LNCaP clone FGC (cell line): Measurements from ENCODE around the gene PLEKHA5.

Experiments
- DNase-seq: peaks from one replicate; pipeline ENCODE4 v3.0.0-alpha.2; 2011; ENCODE audit warnings: low read depth
- H3K4me3 ChIP-seq: 2 replicates; pipeline ENCODE4 v1.5.1; 2011; ENCODE audit warnings: mild to moderate bottlenecking, low read depth, low read length, control low read depth
- CTCF ChIP-seq: IDR thresholded peaks from 2 replicates; pipeline ENCODE4 v1.5.1; 2012; ENCODE audit warnings: mild to moderate bottlenecking; ENCODE audit not compliant: control insufficient read depth, insufficient read depth; ENCODE audit errors: extremely low read depth

The PLEKHA5 gene

GRCh38 chr12:19242581-19242980 lies 113.0 kb downstream of the PLEKHA5 start:
- DNase-seq: no peak
- no peak for TF ChIP-seq CTCF
- H3K4me3 ChIP-seq: no peak overlapping the region

GRCh38 chr12:19243551-19243950 lies 114.0 kb downstream of the PLEKHA5 start:
- no peak for TF ChIP-seq CTCF
- H3K4me3 ChIP-seq: no peak overlapping the region
- DNase-seq: no peak

GRCh38 chr12:19244312-19244711 lies 114.8 kb downstream of the PLEKHA5 start:
- no peak overlapping the region for H3K4me3 ChIP-seq
- no peak for TF ChIP-seq CTCF
- no peak for DNase-seq

- no peak for DNase-seq
- H3K4me3 ChIP-seq: no peak overlapping the region
- TF ChIP-seq CTCF: no peak
Observed at GRCh38 chr12:19245106-19245505, 115.6 kb downstream of the PLEKHA5 start.

GRCh38 chr12:19245666-19246065 lies 116.1 kb downstream of the PLEKHA5 start:
- H3K4me3 ChIP-seq: no peak overlapping the region
- no peak for DNase-seq
- no peak for TF ChIP-seq CTCF

- TF ChIP-seq CTCF: no peak
- no peak for DNase-seq
- H3K4me3 ChIP-seq: no peak overlapping the region
Observed at GRCh38 chr12:19246933-19247332, 117.4 kb downstream of the PLEKHA5 start.

GRCh38 chr12:19248929-19249602 lies 119.5 kb downstream of the PLEKHA5 start:
- H3K4me3 ChIP-seq: no peak overlapping the region
- TF ChIP-seq CTCF: no peak
- DNase-seq: no peak
